ENCODE measurements around the gene SLAMF1.
"Not testable (repeated sequence)": the region's sequence is repeated elsewhere in the genome, so short reads cannot be mapped to it uniquely, and the experiment has no call there.

SLAMF1 gene, protein sequence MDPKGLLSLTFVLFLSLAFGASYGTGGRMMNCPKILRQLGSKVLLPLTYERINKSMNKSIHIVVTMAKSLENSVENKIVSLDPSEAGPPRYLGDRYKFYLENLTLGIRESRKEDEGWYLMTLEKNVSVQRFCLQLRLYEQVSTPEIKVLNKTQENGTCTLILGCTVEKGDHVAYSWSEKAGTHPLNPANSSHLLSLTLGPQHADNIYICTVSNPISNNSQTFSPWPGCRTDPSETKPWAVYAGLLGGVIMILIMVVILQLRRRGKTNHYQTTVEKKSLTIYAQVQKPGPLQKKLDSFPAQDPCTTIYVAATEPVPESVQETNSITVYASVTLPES

DNA sequence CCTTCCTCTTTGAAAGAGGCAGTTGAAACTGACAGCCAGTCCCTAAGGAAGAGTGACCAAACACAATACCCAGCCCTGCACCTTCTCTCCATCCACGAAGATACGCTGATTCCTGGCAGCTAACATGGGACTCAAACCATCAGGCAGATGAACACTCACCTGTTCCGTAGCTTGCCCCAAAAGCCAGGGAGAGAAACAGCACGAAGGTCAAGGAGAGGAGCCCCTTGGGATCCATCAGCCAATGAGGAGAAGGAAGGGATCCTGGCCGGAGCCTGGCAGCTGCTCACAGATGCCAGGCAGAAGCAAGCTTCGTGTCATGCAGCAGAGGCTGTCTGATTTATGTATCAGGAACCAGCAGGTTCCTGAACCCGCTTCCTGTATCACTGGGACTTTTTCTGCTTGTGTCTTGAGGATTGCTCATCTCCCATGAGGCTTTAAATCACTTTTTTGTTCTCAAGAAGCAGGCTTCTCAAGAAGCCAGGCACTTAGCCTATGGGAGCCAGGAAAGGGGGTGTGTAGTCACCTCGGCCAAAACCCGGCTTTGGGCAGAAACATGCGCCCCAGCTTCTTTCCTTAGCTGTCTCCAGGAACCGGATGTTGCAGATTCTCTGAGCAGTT, at the start of gene SLAMF1:
SLAMF1 (minus strand) TSS at position 334 of the 618 bp plus-strand sequence; CDS start at position 235, 99 bp downstream.
- no peak for DNase-seq (ENCODE audit: low spot score)

DNA sequence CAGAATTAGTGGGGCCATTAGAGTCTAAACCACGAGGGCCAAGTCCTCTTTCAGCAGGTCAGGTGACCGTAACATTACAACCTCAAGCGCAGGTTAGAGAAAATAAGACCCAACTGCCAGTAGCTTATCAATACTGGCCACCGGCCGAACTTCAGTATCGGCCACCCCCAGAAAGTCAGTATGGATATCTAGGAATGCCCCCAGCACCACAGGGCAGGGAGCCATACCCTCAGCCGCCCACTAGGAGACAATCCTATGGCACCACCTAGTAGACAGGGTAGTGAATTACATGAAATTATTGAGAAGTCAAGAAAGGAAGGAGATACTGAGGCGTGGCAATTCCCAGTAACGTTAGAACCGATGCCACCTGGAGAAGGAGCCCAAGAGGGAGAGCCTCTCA, 45.5 kb upstream of the SLAMF1 start:
- not testable (repeated sequence) for DNase-seq (ENCODE audit: low spot score)

GRCh38 chr1:160685266-160685665, 38.4 kb upstream of the SLAMF1 start:
- no peak for DNase-seq (ENCODE audit: low spot score)

GRCh38 chr1:160682983-160683865, 36.4 kb upstream of the SLAMF1 start:
- no peak for DNase-seq (ENCODE audit: low spot score)

DNA sequence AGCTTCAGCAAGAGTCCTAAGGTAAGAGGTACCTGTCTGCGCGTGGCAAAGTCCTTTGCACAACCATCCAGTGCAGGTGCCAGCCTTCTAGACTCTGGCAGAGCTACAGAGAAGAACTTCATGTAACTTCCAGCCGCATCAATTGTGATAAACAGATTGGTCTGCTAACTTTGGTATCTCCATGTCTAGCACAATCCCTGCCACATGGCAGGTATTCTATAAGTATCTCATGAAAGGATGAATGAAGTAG, 35.0 kb upstream of the SLAMF1 start:
- no peak for DNase-seq (ENCODE audit: low spot score)

GRCh38 chr1:160681066-160681890, 34.4 kb upstream of the SLAMF1 start:
- DNase-seq (ENCODE audit: low spot score), result peak; percentile 38

- DNase-seq (ENCODE audit: low spot score), result no peak
These were observed 33.6 kb upstream of the SLAMF1 start for GRCh38 chr1:160680399-160680798.

GRCh38 chr1:160679893-160680292, 33.0 kb upstream of the SLAMF1 start:
- no peak for DNase-seq (ENCODE audit: low spot score)

GRCh38 chr1:160676869-160677597, 30.2 kb upstream of the SLAMF1 start:
- DNase-seq (ENCODE audit: low spot score), result no peak

DNA sequence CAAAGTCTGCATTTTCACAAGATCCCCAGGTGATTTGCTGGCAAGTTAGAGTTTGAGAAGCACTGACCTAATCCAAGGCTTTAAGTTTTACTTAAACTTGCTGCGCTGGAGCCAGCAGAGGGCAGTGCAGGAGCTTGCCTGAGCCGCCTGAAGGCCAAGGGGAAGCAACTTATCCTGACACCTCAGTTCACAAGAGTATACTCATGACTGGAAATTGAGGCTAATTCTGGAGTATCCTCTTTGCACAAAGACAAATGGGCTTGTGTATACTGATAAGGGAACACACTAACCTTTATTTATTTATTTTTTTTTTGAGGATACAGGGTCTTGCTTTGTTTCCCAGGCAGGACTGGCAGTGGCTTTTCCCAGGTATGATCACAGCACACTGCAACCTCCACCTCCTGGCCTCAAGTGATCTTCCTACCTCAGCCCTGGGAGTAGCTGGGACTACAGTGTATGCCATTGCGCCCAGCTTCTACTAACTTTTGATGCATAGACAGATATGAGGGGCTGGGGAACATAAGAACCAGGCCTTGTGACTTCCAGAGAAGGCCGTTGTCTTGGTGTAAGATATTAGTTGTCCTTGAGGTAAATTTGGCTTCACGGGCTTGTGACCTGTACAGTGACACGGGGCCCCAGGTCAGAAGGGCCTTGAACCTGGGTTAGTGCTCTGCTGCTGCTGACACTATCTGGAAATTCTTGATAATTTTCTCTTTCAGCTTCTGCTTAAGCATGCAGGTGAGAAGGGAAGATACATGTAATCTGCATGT, 29.0 kb upstream of the SLAMF1 start:
- peak; percentile 78 for DNase-seq (ENCODE audit: low spot score)

DNA sequence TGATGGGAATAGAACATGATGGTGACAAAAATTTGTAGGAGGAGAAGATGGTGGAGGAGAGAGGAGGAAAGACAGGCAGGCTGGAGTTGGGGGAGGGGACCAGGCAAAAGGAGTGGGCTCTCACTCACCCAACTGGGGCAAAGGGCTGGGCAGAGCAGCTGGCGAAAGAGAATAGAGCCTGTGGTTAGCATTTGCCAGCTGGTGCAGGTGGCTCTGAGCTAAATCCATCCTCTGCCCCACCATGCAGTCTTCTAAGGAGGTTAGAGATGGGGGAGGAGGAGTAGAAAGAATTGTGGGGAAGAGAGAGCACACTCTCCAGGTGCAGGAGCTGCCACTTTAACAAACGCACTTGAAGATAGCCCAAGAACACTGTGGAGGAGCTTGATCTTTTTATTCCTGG, 27.6 kb upstream of the SLAMF1 start:
- DNase-seq (ENCODE audit: low spot score), result no peak

- DNase-seq (ENCODE audit: low spot score), result no peak
These were observed 26.2 kb upstream of the SLAMF1 start for GRCh38 chr1:160672789-160673695.

DNA sequence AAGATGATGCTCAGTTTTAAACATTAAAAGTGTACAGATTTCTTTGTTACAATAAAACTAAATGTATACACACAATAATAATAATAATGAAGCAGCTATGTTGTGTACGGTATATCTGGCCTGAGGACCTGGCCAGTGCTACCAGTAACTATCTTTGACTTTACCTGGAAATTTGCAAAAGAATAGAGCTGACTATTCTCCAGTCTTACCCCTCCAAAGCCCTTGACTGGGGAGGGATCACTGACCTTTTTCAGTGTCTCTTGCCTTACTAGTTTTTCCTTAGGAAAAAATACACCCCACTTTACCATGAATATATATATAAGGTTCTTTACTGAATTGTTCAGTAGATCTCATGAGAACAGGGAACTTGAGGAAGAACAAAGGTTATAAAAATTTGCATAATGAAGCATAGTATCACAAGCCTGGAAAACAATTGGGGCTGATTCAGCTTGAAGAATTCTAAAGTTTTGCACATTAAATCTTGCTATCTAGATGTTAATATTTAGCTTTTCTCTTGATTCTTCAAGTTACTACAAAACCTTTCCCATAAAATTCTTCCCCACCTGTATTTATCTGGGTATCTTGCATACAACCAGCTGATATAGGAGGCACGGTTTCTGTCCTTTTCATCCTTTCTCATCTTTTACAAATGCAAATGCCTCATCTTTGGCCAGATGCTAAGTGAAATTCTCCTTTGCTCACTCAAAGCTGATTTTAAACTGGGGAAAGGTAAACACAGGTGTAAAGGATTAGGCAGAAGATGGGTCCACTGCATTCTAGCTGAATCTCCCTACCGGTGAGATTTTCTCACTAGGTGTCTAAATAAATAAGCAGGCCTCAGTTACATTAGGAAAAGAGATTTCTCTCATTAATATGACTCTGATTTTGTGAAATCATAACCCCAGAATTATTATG, 25.0 kb upstream of the SLAMF1 start:
- no peak for DNase-seq (ENCODE audit: low spot score)

GRCh38 chr1:160670701-160671100, 23.9 kb upstream of the SLAMF1 start:
- DNase-seq (ENCODE audit: low spot score), result no peak

DNA sequence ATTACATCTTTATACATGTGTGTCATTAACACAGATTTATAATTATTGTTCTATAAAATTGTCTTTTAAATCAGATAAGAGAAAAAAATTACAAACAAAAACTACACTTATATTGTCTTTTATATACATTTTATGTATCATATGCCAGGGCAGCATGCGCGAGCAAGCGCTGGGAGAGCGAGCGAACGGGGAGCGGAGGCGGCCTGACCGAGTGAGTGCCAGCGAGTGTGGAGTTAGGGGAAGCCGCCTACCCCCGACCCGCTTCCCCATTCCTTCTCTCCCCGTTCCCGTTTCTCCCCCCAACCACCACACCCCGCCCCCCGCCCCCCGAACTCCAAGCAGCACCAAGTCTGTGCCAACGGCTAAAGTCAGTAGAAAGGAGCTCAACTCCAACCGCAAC, 23.0 kb upstream of the SLAMF1 start:
- no peak for DNase-seq (ENCODE audit: low spot score)

DNA sequence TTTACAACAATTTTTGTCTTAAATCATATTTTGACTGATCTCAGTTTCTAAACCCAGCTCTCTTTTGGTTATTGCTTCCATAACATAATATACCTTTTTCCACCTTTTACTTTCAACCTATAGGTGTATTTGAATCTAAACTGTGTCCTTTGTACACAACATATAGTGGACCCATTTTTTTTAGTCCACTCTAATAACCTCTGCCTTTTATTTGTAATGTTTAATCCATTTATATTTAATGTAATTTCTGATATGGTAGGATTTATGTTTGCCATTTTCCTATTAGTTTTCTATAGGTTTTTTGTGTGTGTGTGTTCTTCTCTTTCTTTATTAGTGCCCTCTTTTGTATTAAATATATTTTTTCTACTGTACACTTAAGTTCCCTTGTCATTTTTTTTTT, 22.4 kb upstream of the SLAMF1 start:
- no peak for DNase-seq (ENCODE audit: low spot score)

DNA sequence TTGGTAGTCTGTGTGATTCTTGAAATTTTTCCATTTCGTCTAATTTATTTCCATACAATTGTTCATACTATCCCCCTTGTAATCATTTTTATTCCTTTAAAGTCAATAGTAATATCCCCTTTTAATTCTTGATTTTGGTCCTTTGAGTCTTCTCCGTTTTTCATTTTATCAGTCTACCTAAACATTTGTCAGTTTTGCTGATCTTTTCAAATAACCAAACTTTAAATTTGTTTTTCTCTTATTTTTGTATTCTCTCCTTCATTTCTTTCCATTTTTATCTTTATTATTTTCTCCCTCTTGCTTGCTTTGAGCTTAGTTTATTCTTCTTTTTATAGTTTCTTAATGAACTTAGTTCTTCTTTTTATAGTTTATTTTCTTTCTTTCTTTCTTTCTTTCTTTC, 21.1 kb upstream of the SLAMF1 start:
- no peak for DNase-seq (ENCODE audit: low spot score)

DNA sequence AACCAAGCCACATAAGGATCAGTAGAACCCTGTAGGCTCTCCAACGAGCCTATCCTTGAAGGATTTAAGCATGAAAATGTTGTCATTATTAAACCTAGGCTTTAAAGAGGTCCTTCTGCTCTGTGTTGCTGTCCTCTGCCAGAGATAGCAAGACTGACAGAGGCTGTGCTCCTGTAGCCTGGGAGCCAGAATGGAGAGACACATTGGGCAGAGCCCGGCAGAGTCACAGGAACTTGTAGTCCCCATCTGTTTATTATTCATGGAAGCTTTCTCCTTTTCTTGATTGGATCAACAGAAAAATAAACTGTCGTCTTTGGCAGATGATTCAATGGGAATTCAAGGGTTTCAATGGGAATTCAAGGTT, 19.2 kb upstream of the SLAMF1 start:
- no peak for DNase-seq (ENCODE audit: low spot score)

Measured in AG20443 (cell line).